ENCODE data around the gene ANGPTL2. TPM values are rescaled to one million over a fixed set of nuclear protein-coding genes. Genes with fewer than 3 reads are reported as not detected.

The ANGPTL2 gene
- total RNA-seq, 1 donor from 2014 or later = 16.6 TPM

GRCh38 chr9:127128341-127129072 lies 6.1 kb upstream of the ANGPTL2 start:
- no peaks in the 10 kb centered on the region for H3K27me3 Mint-ChIP-seq (ENCODE audit: low read depth)
- H3K4me1 Mint-ChIP-seq = peaks cover 4% of the 10 kb centered on the region
- H3K9me3 Mint-ChIP-seq = no peaks in the 10 kb centered on the region
- peak in 1 of 2 experiments; percentile 6 for DNase-seq (ENCODE audit: low spot score in 2 of 2, unreplicated experiment in 2 of 2)
- no peak overlapping the region for H3K27ac Mint-ChIP-seq
- no peak for TF ChIP-seq CTCF (IDR thresholded peaks at IDR 0.05; ENCODE audit: unreplicated experiment)
- no peak overlapping the region for H3K4me3 Mint-ChIP-seq
- H3K36me3 Mint-ChIP-seq = no peaks in the 10 kb centered on the region

GRCh38 chr9:127126971-127127370 lies 4.5 kb upstream of the ANGPTL2 start:
- no peaks in the 10 kb centered on the region for H3K27me3 Mint-ChIP-seq (ENCODE audit: low read depth)
- TF ChIP-seq CTCF (IDR thresholded peaks at IDR 0.05; ENCODE audit: unreplicated experiment) = no peak
- H3K4me3 Mint-ChIP-seq = no peak overlapping the region
- no peaks in the 10 kb centered on the region for H3K9me3 Mint-ChIP-seq
- no peaks in the 10 kb centered on the region for H3K36me3 Mint-ChIP-seq
- H3K4me1 Mint-ChIP-seq = peaks cover 14% of the 10 kb centered on the region
- no peak for DNase-seq (ENCODE audit: low spot score in 2 of 2, unreplicated experiment in 2 of 2)
- H3K27ac Mint-ChIP-seq = no peak overlapping the region

- no peak for TF ChIP-seq CTCF (IDR thresholded peaks at IDR 0.05; ENCODE audit: unreplicated experiment)
- Mint-ChIP-seq H3K4me3 (no peak overlapping the region), H3K27ac (no peak overlapping the region), H3K27me3 (ENCODE audit: low read depth) (no peaks in the 10 kb centered on the region), H3K36me3 (no peaks in the 10 kb centered on the region), H3K4me1 (peaks cover 22% of the 10 kb centered on the region), H3K9me3 (no peaks in the 10 kb centered on the region)
- no peak for DNase-seq (ENCODE audit: low spot score in 2 of 2, unreplicated experiment in 2 of 2)
Observed at GRCh38 chr9:127124792-127125191, 2.4 kb upstream of the ANGPTL2 start.

GRCh38 chr9:127124111-127124531 lies 1.7 kb upstream of the ANGPTL2 start:
- Mint-ChIP-seq H3K4me1 (peaks cover 22% of the 10 kb centered on the region), H3K27me3 (ENCODE audit: low read depth) (no peaks in the 10 kb centered on the region), H3K9me3 (no peaks in the 10 kb centered on the region), H3K4me3 (no peak overlapping the region), H3K36me3 (no peaks in the 10 kb centered on the region), H3K27ac (no peak overlapping the region)
- no peak for TF ChIP-seq CTCF (IDR thresholded peaks at IDR 0.05; ENCODE audit: unreplicated experiment)
- no peak for DNase-seq (ENCODE audit: low spot score in 2 of 2, unreplicated experiment in 2 of 2)

GRCh38 chr9:127123064-127123890 lies 842 bp upstream of the ANGPTL2 start:
- Mint-ChIP-seq H3K36me3 (no peaks in the 10 kb centered on the region), H3K4me3 (peak overlapping the region; percentile 83), H3K4me1 (peaks cover 22% of the 10 kb centered on the region), H3K27me3 (ENCODE audit: low read depth) (no peaks in the 10 kb centered on the region), H3K27ac (peak overlapping the region; percentile 22), H3K9me3 (no peaks in the 10 kb centered on the region)
- TF ChIP-seq CTCF (IDR thresholded peaks at IDR 0.05; ENCODE audit: unreplicated experiment) = no peak
- no peak for DNase-seq (ENCODE audit: low spot score in 2 of 2, unreplicated experiment in 2 of 2)

All from mesothelial cell of epicardium (in vitro differentiated cells).